ENCODE results near the gene NEIL1. TPM values are rescaled to one million over a fixed set of nuclear protein-coding genes. Genes with fewer than 3 reads are reported as not detected.
A peak's percentile ranks its signal among the peaks of the same experiment; 100 is the strongest.
"Not testable (repeated sequence)": the region's sequence is repeated elsewhere in the genome, so short reads cannot be mapped to it uniquely, and the experiment has no call there.

Gene NEIL1
- total RNA-seq, 1 experiment from 2014 or later = 2.7 TPM

DNA sequence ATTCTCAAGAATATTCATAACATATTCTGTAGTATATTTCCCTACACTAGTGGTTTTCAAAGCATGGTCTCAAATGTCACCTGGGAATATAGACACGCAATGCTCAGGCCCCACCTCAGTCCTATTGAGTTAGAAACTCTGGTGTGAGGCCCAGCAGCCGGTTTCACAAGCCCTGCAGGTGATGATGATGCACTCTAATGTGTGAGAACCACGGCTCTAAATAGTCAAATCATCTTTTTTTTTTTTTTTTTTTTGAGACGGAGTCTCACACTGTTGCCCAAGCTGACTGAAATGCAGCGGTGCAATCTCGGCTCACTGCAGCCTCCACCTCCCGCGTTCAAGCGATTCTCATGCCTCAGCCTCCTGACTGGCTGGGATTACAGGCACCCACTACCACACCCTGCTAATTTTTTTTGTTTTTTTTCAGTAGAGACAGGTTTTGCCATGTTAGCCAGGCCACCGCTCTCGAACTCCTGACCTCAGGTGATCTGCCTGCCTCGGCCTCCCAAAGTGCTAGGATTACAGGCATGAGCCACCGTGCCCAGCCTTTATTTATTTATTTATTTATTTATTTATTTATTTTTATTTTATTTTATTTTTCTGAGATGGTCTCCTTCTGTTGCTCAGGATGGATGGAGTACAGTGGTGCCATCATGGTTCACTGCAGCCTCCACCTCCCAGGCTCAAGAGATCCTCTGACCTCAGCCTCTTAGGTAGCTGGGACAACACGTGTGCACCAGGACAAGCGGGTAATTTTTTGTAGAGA, 13.0 kb upstream of the NEIL1 start:
- not testable (repeated sequence) for DNase-seq (ENCODE audit: low spot score)

DNA sequence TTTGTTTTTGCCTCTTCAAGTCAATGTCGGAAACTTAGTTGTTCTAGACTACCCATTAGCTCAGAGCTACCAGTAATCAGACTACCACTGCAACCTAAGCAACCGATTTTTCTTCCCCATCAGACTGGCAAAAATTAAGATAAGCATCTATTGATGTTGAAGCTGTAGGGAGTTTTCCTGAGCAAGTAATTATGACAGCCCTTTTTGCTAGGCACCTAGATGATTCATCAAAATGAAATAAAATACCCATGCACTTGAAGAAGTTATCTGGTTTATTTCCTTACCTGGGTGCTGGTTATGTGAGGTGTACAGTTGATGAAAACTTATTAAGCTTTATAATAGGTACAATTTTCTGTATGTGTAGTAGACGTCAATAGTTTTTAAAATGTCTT, 11.5 kb upstream of the NEIL1 start:
- no peak for DNase-seq (ENCODE audit: low spot score)

DNA sequence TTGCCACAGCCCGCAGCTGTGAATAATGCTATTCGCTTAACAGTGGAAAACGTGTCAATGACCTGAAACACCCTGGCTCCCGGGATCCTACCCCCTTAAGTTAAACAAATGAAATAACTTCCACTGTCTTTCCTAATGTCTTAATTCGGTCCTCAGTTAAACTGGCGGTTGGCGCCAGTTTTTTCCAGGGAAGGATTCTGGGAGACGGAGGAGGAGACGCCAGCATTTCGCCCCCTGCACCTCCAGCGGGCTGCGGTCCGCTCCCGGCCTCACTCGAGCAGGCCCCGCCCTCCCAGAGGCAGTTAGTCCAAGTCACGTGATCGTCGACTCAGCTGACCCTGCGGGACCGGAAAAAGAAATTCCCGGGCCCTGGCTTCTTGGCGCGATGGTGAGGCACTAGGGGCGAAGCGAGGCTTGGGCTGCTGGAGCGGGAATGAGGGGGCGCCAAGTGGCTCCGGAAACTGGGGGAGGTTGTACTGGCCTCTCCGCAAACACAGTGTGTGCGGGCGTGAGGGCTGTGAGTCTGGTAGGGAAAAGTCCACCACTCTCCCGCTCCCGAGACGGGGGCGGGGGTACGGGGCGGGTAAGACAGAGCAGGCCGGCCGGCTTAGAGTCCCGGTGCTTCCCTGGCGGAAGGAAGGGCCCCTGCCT, 11.0 kb upstream of the NEIL1 start, which contains the start of gene COMMD4:
TSS of gene COMMD4 (plus strand) at position 359 of the 651 bp plus-strand sequence. CDS start at position 386, 27 bp downstream.
- peak; percentile 97 for DNase-seq (ENCODE audit: low spot score)

DNA sequence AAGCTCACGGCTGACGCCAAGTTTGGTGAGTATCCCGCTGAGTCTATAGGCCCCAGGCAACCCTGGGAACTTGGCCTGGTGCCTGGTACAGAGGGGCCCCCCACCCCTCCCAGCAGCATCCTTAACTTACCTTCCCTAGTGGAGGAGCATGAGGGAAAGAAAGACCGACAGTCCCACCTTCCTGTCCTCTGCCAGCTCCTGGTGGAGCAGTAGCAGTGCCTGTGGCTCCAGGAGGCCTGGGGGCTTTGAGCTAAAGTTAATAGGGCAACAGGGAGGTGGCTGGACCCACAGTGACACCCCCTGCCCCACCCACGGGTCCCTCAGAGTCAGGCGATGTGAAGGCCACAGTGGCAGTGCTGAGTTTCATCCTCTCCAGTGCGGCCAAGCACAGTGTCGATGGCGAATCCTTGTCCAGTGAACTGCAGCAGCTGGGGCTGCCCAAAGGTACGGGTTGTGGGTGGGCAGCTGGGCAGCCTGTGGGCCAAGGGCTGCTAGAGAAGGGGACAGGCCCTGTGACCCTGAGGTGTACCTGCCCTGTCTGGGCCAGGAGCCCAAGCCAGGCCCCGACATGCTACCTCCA, 8.1 kb upstream of the NEIL1 start:
- DNase-seq (ENCODE audit: low spot score) = no peak

DNA sequence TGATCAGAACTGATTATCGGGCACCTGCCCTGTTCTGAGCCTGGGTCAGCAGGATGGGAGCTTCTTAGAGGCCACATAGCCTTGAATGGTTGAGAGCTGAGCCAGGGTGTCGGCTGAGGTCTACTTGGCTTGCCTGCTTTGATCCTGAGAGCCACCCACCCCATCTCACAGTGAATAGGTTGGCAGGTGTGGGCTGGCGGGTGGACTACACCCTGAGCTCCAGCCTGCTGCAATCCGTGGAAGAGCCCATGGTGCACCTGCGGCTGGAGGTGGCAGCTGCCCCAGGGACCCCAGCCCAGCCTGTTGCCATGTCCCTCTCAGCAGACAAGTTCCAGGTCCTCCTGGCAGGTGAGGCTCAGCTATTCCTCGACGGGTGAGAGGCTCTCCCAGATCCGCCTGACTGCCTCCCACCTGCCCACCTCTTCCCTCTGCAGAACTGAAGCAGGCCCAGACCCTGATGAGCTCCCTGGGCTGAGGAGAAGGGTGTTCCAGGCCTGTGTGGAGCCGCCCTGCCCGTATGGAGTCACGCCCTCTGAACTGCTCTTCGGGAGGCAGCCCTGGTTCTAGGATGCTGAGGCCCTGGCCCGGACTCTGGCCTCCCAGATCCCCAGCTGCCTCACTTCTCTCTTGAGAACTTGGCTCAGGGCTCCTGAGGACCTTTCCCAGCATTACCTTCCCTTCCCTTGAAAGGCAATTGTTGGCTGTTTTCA, 7.2 kb upstream of the NEIL1 start:
- no peak for DNase-seq (ENCODE audit: low spot score)

DNA sequence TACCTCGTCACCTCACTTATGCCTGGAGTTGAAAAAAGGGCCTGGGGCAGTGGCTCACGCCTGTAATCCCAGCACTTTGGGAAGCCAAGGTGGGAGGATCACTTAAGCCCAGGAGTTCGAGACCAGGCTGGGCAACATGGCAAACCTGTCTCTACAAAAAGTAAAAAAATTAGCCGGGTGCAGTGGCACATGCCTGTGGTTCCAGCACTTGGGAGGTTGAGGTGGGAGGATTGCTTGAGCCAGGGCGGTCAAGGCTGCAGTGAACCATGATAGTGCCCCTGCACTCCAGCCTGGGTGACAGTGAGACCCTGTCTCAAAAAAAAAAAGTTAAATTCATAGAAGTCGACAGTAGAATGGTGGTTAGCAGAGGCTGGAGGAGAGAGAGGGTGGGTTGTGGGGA, 4.6 kb upstream of the NEIL1 start:
- no peak for DNase-seq (ENCODE audit: low spot score)

DNA sequence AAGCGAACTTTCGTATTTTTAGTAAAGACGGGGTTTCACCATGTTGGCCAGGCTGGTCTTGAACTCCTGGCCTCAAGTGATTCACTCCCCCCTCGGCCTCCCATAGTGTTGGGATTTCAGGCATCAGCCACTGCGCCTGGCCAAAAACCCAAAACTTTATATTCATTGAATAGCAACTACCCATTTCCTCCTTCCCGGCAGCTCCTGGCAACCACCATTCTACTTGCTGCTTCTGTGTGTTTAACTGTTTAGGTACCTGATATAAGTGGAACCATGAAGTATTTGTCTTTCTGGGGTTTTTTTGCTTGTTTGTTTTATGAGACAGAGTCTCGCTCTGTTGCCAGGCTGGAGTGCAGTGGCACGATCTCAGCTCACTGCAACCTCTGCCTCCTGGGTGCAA, 2.9 kb upstream of the NEIL1 start:
- DNase-seq (ENCODE audit: low spot score) = not testable (repeated sequence)

DNA sequence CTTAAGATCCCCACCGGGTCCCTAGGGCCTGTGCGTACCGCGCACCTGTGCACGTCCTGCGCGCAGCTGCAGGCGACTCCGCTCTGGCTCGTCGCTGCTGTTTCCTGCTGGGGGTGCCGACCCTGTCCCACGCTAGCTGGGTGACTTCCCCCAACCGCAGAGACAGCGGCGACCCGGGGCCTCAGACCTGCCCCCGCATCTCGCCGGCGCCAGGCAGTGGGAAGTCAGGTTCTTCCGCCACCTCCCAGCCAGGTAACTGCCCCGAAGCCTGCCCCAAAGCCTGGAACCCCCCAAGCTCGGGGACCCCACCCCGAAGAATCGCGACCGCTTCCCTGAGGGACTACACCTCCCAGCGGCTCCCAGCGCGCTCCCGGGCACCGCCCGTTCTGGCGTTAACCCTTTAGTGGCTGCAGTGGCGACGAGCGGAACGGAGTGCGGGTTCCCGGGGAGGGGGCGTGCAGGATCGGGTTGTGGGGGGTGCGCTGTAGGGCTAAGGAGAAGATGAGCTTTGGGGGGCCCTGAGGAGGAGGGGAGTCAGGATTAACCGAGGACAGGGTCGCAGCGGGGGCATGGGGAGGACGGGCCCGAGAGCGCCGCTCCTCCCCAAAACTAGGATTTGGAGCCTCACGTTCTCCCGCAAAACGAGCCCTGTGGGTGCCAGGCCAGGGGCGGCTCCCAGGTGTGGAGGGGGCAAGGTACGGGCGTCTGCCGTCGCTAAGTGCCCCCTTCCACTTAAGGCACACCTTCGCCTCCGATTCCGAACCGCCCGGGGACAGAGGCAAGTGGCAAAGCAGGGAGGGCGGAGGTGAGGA, 589 bp downstream of the NEIL1 start:
- no peak for DNase-seq (ENCODE audit: low spot score)

DNA sequence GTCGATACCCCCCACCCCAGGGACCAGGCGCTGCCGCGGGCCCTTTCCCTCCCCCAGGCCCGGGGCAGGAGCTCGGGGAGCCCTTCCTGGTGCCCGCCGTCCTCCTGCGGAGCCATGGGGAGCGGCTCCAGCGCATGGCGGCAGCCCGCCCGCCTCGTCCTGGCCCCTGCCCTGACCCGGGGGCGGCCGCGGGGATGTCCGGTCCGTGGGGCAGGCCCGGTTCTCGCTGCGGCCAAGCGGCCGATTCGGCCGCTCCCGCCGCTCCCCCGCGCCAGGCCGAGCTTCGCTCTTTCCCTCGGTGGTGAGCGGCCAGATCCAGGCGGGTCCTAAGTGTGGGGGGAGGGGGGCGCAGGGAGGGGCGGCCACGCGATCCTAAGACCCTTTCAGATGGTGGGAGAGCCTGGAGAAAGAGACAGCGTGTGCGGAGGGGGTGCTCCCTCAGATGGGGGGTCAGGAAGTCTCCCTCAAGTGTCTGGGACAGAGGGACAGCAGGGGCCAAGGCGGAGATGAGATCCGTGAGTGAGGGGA, 1.3 kb downstream of the NEIL1 start:
- DNase-seq (ENCODE audit: low spot score) = no peak

DNA sequence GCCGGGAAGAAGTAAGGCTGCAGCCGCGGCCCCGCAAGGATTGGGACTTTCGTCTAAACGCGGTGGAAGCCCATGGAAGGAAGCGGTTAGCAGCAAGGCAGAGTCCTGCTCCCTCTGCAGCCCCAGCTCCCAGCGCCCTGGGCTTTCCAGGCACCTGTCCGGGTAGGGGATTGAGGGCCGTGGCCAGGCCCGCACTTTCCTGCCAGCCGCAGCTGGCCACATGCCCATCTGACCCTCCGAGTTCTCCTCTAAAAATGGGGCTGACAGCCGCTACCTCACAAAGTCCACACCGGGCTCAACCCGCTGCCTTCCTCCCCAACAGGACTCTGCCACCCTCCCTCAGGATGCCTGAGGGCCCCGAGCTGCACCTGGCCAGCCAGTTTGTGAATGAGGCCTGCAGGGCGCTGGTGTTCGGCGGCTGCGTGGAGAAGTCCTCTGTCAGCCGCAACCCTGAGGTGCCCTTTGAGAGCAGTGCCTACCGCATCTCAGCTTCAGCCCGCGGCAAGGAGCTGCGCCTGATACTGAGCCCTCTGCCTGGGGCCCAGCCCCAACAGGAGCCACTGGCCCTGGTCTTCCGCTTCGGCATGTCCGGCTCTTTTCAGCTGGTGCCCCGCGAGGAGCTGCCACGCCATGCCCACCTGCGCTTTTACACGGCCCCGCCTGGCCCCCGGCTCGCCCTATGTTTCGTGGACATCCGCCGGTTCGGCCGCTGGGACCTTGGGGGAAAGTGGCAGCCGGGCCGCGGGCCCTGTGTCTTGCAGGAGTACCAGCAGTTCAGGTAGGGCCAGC, 1.9 kb downstream of the NEIL1 start:
- DNase-seq (ENCODE audit: low spot score) = peak; percentile 35

DNA sequence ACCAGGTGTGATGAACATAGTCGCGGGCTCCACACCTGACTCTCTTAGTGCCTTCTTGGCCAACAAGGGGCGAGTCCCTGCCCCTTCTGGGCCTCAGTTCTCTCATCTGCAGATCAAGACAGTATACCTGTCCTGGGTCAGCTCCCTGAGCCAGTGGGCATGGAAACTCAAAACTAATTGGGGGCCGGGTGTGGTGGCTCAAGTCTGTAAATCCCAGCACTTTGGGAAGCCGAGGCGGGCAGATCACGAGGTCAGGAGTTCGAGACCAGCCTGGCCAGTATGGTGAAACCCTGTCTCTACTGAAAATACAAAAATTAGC, 2.5 kb downstream of the NEIL1 start:
- not testable (repeated sequence) for DNase-seq (ENCODE audit: low spot score)

DNA sequence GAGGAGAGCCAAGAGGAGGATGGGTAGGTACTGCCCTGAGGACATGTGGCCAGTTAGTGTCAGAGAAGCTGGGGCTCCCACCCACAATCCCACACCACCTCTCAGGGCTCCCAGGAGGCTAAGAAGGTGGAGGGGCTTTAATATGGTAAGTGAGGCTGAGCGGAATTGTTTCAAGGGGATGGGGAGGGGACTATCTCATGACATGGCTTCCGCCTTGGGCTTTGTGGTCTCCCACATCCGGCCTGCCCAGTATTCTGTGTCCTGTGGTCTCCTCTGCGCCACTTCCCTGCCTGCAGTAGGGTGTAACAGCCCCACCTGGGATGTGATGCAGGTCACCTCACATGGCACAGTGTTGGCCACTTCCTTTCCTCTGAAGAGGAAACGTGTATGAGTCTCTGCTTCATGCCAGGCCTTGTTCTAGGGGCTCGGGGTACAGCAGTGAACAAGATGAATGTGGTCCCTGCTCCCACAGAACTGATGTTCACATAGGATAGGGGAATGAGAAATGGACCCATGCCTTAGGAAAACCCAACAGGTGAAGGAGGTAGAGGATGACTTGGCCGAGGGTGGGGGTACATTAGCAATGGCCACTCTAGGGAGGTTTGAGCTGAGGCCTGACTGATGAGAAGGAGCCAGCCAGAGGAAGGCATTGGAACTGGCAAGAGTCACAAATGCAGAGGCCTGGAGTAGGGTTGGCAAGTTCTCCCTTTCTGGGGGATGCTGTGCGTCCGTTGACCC, 3.2 kb downstream of the NEIL1 start:
- no peak for DNase-seq (ENCODE audit: low spot score)

DNA sequence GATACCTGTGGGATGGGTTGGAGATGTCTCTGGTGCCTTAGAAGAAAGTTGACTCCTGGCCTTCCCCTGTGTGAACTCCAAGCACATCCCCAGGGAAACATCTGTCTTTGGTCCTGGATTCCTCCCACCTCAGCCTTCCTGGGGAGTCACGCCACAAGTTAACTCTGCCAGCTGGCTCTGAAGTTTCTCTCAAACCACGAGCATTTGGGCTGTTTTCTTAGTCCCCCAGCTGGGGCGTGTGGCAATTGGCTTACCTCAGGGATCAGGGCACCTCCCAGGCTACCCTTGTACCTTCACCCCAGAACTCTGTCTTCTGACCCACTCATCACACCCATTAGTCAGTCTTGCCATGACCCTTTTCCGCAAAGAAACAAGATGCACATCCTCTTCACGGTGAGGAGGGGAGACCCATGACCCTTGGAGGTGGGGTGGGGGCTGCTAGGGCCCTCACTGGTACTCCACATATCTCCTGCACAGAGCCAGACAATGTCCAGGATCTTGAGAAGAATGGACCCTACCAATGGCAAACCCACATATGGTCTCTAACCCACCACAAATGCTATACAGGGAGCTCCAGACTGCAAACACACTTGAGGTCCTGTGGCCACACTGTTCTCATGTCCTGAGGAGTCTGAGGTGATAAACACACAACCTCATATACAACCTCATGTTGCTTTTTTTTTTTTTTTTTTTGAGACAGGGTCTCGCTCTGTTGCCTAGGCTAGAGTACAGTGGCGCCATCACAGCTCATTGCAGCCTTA, 3.9 kb downstream of the NEIL1 start:
- no peak for DNase-seq (ENCODE audit: low spot score)

DNA sequence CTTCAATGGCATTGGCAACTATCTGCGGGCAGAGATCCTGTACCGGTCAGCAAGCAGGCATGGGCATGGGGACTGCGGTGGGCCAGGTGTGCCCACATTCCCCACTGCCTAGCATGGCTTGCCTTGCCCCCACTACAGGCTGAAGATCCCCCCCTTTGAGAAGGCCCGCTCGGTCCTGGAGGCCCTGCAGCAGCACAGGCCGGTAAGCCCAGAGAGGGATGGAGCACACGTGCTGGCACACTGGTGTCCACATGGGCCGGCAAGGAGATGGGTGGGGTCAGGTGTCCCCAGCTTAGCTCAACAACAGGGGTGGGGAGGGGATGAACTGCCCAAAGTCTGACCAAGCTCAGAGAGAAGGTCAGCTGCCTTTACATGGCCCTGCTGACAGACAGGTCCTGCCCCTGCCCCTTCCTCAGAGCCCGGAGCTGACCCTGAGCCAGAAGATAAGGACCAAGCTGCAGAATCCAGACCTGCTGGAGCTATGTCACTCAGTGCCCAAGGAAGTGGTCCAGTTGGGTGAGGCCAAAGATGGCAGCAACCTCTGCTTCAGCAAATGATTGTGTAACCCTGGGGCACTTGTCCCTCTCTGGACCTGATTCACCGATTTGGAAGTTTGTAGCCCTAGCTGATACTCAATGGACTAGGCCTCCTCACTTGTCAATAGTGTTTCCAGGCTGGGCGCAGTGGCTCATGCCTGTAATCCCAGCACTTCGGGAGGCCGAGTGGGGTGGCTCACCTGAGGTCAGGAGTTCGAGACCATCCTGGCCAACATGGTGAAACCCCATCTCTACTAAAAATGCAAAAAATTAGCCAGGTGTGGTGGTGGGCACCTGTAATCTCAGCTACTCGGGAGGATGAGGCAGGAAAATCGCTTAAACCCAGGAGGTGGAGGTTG, 5.6 kb downstream of the NEIL1 start:
- DNase-seq (ENCODE audit: low spot score) = no peak

DNA sequence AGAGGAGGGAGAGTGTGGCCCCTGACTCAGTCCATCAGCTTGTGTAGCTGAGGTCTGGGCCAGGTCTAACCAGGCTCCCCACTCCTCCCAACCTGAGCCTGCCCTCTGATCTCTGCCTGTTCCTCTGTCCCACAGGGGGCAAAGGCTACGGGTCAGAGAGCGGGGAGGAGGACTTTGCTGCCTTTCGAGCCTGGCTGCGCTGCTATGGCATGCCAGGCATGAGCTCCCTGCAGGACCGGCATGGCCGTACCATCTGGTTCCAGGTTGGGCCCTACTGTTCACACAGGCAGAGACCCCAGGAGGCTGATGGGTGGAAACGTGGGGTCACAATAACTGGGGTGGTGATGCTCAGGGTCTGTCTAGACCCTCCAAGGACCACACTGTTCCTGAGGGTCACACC, 6.8 kb downstream of the NEIL1 start:
- no peak for DNase-seq (ENCODE audit: low spot score)

DNA sequence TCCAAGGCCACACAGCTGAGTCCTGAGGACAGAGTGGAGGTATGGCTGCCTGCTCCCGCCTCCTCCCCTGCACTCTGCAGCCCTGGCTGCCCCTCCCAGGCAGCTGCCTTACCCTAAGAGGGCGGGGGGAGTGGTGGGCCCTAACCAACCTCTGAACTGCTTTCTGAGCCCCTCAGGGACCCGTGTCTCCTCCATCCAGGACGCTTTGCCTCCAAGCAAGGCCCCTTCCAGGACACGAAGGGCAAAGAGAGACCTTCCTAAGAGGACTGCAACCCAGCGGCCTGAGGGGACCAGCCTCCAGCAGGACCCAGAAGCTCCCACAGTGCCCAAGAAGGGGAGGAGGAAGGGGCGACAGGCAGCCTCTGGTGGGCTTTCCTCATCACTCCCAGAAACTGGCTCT, 7.6 kb downstream of the NEIL1 start:
- DNase-seq (ENCODE audit: low spot score) = no peak

DNA sequence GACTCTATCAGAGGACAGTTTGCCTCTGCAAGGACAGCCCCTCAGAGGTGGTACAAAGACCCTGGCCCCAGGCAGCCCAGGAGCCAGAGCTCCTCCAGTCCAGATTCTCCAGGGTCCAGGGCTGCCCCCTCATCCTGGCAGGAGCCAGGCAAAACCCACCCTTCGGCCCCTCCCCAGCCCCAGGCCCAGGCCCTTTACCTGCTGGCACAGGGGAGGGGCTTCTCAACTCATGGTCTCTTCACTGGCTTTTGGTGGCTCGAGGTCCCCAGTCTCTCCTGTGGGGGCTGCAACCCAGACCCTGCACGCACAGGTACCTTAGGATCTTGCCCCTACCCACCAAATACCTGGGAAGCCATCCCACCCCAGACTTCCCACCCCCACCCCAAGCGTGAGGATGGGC, 8.5 kb downstream of the NEIL1 start:
- DNase-seq (ENCODE audit: low spot score) = no peak

DNA sequence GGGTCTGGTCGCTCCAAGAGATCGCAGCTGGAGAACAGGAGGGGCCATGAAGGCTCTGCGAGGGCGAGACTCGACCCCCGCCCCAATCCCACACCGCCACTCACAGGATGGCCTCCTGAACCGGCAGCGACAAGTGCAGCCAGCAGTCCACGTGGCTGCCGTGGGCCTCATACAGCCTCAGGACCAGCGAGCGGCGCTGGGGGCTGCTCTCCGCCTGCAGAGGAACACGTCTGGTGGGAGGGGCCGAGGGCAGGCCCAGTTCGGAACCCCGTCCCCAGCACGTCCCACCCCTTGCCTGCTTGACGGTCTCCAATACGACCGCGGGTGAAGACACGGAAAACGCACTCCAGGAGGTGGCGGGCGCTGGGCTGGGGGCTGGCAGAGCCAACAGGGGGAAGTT, 9.2 kb downstream of the NEIL1 start:
- no peak for DNase-seq (ENCODE audit: low spot score)
